Measurements from ENCODE around the gene ZNF280D. TPM values are rescaled to one million over a fixed set of nuclear protein-coding genes. Genes with fewer than 3 reads are reported as not detected.
"Not testable (repeated sequence)": the region's sequence is repeated elsewhere in the genome, so short reads cannot be mapped to it uniquely, and the experiment has no call there.

ZNF280D gene, protein sequence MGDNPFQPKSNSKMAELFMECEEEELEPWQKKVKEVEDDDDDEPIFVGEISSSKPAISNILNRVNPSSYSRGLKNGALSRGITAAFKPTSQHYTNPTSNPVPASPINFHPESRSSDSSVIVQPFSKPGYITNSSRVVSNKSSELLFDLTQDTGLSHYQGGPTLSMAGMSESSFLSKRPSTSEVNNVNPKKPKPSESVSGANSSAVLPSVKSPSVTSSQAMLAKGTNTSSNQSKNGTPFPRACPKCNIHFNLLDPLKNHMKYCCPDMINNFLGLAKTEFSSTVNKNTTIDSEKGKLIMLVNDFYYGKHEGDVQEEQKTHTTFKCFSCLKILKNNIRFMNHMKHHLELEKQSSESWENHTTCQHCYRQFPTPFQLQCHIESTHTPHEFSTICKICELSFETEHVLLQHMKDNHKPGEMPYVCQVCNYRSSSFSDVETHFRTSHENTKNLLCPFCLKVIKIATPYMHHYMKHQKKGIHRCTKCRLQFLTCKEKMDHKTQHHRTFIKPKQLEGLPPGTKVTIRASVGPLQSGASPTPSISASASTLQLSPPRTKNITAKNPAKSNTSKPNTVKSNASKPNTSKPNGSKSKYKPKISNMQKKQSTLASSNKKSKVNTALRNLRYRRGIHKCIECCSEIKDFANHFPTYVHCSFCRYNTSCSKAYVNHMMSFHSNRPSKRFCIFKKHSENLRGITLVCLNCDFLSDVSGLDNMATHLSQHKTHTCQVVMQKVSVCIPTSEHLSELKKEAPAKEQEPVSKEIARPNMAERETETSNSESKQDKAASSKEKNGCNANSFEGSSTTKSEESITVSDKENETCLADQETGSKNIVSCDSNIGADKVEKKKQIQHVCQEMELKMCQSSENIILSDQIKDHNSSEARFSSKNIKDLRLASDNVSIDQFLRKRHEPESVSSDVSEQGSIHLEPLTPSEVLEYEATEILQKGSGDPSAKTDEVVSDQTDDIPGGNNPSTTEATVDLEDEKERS
- 18.3 and 25.6 TPM in 2 replicates for total RNA-seq (2014; rRNA removed; shearing (Covaris generic))
- polyA plus RNA-seq (2014; cell fraction: nucleus; rRNA removed): 21.3 and 38.9 TPM in 2 replicates

DNA sequence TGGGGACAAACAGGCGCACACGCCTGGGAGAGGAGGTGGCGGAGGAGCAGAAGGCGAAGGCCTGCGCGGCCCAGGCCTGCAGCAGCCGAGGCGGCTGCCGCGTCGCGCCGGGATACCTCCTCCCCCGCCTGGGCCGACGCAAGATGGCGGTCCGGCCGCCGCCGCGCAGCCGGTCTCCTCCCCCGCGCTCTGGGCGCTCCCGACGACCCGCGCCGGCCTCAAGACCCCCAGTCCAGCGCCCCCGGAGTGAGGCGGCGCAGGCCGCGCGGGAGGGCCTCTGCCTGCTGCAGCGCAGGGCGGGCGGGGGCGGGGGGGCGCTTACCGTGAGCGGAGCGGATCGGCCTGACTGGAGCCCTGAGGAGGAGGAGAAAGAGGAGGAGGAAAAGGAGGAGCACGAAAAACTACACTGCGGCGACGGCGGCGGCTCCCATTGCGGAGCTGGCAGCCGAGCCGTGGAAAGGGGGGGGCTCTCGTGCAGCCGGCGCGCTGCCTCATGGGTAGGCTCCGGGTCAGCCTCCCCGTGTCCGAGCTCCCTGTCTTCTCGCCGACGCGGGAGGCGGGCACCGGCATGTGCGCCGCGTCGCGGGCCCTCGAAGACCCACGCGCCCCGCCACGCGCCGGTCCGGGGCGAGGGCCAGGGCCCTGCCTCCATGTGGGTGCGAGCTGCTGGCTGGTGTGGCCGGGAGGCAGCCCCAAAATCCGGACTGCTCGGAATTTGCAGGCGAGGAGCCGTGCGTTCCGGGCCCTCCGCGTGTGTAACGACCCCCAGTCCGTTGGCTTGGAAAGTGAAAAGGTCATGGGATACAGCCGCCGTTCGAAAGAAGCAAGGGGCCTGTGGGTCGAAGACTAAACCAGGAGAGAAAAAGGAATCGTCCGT, at the start of gene ZNF280D:
ZNF280D (minus strand) TSS at position 374 of the 877 bp plus-strand sequence. CDS start 26,400 bp downstream, outside the sequence.
- DNase-seq (ENCODE audit: extremely low read depth, low read depth): peak; percentile 79

DNA sequence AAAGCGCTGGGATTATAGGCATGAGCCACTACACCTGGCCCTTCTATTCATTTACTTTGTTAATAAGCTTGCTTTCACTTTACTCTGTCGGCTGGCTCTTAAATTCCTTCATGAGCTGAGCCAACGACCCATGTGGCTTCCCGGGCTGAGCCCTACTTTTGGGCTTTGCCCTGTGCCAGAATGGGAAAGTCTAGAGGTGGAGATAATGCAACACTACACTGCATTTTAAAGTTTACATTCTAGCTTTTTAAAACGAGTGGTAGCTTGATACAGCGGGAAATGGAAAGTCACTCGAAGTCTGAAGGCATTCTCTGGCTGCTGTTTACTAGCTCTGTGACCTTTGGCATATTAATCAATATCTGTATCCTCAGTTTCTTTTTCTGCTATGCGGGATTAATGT, 49.0 kb upstream of the ZNF280D start:
- no peak for DNase-seq (ENCODE audit: extremely low read depth, low read depth)

DNA sequence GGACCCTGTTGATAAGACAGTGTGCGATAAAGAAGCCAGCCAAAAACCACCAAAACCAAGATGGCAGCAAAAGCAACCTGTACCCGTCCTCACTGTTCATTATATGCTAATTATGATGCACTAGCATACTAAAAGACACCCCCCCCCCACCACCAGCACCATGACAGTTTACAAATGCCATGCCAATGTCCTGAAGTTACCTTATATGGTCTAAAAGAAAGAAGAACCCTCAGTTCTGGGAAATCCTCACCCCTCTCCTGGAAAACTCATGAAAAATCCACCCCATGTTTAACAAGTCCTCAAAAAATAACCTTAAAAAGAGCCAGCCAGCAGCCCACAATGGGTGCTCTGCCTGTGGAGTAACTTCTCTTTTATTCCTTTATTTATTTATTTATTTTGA, 48.4 kb upstream of the ZNF280D start:
- DNase-seq (ENCODE audit: extremely low read depth, low read depth): no peak

DNA sequence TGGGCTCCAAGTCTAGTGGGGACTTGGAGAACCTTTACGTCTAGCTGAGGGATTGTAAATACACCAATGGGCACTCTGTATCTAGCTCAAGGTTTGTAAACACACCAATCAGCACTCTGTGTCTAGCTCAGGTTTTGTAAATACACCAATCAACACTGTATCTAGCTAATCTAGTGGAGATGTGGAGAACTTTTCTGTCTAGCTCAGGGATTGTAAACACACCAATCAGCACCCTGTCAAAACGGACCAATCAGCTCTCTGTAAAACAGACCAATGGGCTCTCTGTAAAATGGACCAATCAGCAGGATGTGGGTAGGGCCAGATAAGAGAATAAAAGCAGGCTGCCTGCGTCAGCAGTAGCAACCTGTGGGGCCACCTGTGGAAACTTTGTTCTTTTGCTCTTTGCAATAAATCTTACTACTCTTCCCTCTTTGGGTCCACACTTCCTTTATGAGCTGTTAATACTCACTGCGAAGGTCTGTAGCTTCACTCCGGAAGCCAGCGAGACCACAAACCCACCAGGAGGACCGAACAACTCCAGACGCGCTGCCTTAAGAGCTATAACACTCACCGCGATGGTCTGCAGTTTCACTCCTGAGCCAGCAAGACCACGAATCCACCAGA, 46.9 kb upstream of the ZNF280D start:
- not testable (repeated sequence) for DNase-seq (ENCODE audit: extremely low read depth, low read depth)

DNA sequence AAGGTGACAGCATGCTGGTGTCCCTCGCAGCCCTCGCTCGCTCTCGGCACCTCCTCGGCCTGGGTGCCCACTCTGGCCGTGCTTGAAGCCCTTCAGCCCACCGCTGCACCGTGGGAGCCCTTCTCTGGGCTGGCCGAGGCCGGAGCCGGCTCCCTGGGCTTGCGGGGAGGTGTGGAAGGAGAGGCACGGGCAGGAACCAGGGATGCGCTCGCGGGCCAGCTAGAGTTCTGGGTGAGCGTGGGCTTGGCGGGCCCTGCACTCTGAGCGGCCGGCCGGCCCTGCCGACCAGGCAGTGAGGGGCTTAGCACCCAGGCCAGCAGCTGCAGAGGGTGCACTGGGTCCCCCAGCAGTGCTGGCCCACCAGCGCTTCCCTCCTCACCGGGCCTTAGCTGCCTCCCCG, 46.1 kb upstream of the ZNF280D start:
- DNase-seq (ENCODE audit: extremely low read depth, low read depth): not testable (repeated sequence)

DNA sequence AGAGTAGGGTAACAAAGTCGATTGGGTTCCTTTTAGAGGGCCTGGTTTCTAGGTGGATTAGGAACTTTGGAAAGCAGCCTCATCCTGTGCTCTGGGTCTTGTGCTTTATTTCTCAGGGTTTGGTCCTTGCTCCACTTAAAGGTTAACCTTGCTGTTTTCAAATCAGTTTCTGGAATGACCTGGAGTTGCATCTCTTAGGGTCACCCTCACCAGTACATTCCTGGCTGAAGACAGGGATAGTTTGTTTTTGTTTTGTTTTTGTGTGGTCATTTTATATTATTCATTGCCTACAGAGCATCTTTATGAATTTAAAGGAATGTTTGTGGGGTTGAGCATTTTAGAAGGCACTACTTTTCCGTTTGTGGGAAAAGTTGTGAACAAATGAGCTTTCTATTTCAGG, 45.5 kb upstream of the ZNF280D start:
- no peak for DNase-seq (ENCODE audit: extremely low read depth, low read depth)

DNA sequence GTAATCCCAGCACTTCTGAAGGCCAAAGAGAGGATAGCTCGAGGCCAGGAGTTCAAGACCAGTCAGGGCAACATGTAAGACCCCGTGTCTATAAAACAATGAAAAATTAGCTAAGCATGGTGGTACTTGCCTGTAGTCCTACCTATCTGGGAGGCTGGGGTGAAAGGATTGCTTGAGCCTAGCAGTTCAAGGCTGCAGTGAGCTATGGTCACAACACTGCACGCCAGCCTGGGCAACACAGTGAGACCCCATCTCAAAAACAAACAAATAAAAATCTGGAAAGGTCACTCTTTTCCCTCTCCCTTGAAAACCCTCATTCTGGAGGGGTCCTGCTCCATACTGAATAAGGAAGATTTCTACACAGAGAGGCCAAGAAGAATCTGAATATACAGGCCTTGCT, 43.5 kb upstream of the ZNF280D start:
- DNase-seq (ENCODE audit: extremely low read depth, low read depth): no peak

DNA sequence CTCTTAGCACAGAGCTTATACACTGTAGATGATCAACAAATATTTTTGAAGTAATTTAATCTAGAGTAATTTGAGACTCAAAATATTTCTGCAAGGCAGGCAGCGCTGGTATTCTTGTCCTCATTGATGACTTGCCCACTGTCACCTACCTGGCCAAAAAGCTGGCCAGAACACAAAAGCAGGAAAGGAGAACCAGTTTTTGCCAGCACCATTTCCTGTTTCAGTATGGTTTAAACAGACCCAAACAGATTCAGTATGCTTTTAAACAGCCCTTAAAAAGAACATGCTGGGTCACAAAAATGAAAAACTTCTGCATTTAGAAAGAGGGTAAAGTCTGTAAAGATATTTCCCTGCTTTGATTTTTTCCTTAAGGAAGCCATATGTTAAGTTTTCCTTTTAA, 42.3 kb upstream of the ZNF280D start:
- DNase-seq (ENCODE audit: extremely low read depth, low read depth): no peak

DNA sequence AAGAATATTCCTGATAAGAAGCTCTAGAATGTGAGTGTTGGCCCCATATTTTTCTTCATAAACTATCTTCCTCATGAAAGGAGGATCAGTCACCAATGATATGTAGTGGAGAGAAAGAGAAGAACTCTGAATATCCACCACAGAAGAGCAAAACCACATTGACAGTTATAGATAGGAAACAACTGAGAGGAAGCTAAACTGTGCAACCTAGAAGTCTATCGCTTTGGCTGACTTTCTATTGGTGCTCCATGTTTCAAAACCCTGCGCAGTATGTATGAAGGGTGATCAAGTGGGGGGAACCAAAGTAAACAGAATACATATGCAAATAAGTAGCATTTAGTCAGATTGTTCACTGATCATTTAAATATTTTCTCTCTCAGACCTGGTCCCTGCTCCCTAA, 41.0 kb upstream of the ZNF280D start:
- DNase-seq (ENCODE audit: extremely low read depth, low read depth): no peak

DNA sequence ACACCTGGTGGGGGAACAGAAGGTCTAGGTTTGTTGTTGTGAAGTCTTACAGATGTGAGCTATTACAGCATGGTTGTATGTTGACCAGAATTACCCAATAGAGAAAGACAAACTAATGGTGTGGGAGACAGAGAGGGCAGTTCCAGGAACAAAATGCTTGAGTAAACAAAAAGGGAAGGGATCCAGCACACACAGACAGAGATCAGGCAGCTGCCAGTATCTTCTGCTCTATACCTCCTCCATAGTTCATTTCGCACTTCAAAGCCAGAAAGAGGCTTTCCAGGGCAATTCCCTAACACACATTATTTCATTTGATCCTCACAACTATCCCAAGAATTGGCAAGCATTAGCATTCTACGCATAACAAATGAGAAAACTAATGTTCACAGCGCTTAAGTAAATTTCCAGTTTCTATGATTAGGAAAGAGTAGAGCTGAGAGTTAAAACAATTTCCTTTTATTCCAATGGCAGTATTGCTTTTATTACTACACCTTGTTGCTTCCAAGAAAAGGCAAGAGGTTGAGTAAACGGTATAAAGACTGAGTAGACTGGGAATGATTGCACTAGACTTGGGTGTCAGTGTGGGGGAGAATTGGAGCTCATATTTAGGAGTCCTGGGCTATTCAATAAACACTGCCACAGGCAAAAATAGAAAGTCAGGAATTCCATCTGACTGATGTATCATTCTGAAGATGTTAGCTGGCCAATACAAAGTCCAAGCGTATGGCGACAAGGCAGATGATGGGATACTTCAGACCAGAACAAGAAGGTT, 39.7 kb upstream of the ZNF280D start:
- DNase-seq (ENCODE audit: extremely low read depth, low read depth): no peak

DNA sequence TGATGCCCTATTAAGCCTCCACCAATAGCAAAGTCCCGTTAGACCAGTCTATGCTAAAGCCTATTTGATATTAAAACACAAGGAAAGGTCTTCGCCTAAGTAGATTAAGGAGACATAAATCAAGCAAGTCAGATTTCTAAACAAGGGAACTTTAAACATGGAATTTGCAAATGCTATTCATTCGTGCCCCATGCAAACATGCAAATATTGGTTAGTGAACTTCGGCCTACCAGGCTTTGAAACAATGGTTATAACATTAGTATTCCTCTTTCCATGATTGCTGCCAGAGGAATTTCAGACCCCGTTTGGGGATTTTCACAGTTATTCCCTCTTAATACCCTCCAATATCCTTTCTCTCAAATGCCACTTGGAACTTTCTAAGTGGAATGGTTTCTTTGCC, 36.9 kb upstream of the ZNF280D start:
- no peak for DNase-seq (ENCODE audit: extremely low read depth, low read depth)

DNA sequence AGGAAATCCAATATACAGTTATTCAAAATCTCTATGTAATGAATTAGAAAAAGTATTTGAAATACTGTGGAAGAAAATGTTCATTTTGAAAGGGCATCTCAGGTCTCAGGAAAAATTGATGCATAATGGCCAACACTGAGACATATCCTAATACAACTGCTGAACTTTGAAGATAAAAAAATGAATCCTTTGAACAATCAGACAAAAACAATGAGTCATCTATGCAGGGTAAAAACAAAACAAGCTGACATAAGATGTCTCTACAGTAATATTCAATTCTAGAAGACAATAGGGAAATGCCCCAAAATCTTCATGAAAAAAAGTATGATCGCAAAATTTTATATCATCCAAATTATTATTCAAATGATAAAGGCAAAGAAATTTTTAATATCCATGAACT, 34.0 kb upstream of the ZNF280D start:
- no peak for DNase-seq (ENCODE audit: extremely low read depth, low read depth)

DNA sequence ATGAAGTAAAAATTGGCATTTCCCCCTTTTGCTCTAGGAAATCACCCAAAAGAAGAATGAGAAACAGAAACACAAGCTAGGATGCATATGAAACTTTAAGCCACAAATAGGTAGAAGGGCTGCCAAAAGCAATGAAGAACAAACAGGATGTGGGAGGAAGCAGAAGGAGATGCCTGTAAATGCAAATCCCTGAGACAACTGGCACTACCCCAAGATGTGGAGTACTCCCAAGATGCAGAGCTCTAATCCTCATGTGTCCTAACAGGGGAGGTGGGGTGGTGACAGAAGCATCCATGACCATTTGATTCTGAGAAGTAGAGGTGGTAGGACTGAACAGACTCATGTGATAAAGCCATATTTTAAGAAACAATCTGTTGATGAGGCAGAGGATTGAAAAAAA, 31.9 kb upstream of the ZNF280D start:
- no peak for DNase-seq (ENCODE audit: extremely low read depth, low read depth)

DNA sequence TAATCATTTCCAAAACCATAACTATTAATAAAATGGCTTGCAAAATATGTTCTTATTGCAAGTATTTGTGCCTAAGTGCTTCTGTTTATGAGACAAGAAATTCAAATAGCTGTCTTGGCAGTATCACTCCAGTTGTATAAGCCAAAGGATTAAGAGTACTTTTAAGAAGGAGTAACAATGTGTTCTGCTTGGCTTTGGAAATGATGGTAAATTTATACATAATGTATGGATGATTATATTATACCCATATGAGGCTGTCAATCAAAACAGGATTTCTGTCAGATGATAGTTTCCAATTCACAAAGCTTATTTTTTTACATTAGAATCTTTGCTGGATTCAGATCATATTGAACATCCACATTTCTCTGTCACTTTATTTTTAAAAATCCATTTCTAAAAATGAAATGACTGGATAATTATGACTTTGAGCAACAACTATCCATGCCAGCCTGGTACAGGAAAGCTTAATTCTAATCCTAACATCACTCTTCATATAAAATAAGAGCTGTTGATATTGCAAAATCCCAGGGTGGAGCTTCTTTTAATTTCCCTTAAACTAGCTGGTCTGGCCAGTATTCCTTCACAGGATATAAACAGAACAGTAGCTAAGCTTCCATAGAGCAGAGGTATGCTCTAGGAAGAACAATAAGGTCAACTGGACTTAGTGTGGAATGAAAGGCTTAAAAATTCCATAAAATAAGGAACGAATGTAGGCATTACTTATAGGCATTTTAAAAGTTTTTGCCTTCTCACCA, 30.0 kb upstream of the ZNF280D start:
- no peak for DNase-seq (ENCODE audit: extremely low read depth, low read depth)

DNA sequence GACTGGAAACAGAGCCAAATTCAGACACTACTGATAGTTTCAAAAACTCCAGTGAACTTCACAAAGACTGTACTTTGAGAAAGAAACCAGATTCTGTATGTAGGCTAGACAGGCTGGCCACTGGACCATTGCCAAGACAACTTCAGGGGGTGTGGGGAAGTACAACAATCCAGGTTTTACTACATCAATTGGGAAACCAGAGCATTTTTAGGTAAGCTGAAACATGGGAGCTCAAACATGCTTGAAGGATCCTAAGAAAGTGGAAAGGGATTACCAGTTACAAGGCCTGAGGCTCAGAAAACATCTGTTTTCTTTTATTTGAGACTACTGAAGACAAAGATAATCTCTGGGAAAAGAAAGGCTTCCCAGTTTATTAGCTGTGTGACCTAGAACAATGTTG, 26.9 kb upstream of the ZNF280D start:
- DNase-seq (ENCODE audit: extremely low read depth, low read depth): no peak

DNA sequence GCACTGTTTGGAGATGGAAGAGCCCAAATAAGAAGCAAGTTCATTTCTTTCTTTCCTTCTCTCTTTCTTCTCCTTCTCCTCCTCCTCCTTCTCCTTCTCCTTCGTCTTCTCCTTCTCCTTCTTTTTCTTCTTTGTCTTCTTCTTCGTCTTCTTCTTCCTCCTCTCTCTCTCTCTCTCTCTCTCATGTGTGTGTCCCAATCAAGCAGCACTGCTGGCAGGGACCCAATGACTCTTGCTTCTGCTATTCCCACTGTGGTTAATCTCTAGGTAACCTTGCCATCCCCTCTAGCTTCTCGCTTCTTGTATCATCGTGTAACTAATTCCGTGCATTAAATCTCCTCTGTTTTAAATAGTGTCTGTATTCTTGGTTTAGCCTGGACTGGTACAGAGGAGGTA, 26.1 kb upstream of the ZNF280D start:
- DNase-seq (ENCODE audit: extremely low read depth, low read depth): no peak

DNA sequence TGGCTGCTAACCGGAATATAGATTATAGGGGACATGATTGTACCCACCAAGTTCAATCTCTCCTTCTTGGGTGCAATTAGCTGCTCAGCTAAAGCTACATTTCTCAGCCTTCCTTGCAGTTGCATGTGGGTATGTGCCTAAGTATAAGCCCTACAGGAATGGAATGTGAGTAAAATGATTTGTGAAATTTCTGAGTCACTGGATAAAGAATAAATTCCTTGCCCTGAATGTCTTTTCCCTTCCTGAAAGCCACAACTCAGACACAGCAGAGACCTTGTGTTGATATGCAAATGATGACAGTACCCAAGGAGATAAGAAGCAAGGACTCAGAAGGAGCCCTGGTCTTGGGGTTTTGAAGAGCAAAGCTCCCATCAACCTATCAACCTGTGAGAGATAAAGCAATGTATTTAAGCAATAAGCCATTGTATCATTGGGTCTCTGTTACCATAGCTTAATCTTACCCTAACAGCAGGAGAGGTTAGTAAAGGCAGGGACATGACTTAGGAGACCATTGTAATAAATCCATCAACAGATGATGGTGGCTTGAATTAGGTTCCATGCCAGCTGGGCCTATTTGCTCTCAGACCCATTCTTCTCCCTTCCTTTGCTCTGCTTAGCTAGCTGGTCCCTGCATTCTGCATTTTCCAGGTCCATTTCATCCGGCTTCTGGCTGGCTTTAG, 25.6 kb upstream of the ZNF280D start:
- DNase-seq (ENCODE audit: extremely low read depth, low read depth): no peak

DNA sequence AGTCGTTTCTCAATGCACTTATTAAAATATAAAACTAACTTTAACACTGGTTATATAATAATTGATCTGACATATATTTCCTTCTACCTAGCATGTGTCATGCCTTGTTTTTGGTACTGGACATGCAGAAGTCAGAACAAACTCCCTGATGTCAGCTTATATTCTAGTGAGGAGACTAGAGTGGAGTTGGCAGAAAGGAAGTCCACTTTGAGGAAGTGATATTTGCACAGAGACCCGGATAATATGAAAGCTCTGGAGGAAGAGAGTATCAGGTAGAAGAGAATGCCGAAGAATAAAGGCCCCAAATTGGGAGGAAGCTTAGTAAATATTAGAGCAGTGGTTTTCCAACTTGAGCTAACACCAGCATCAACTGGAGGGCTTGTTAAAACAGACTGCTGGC, 24.6 kb upstream of the ZNF280D start:
- DNase-seq (ENCODE audit: extremely low read depth, low read depth): no peak
